Endodermal cell (in vitro differentiated cells): ENCODE results near the gene DCAF8L1. TPM values are rescaled to one million over a fixed set of nuclear protein-coding genes. Genes with fewer than 3 reads are reported as not detected.
"Not testable (repeated sequence)": the region's sequence is repeated elsewhere in the genome, so short reads cannot be mapped to it uniquely, and the experiment has no call there.

Experiments
- DNase-seq: peaks from one replicate; pipeline ENCODE4 v3.0.0-alpha.2; 2017
- H3K27ac ChIP-seq: 2 replicates; pipeline ENCODE4 v1.5.1; 2013; ENCODE audit warnings: mild to moderate bottlenecking, low read depth, low read length, moderate library complexity
- H3K27me3 ChIP-seq: 2 replicates; pipeline ENCODE4 v1.6.1; 2013; ENCODE audit warnings: mild to moderate bottlenecking, low read length, moderate library complexity; ENCODE audit not compliant: insufficient read depth, control insufficient read depth, poor library complexity, severe bottlenecking
- H3K36me3 ChIP-seq: 2 replicates; pipeline ENCODE4 v1.7.0; 2013; ENCODE audit warnings: mild to moderate bottlenecking, low read length, moderate library complexity; ENCODE audit not compliant: control insufficient read depth, insufficient read depth
- H3K4me1 ChIP-seq: one replicate; pipeline ENCODE4 v1.7.0; 2013; ENCODE audit warnings: low read length; ENCODE audit not compliant: control insufficient read depth, insufficient read depth
- H3K4me3 ChIP-seq: 2 replicates; pipeline ENCODE4 v1.5.1; 2013; ENCODE audit warnings: mild to moderate bottlenecking, low read length, moderate library complexity
- H3K9ac ChIP-seq: 2 replicates; pipeline ENCODE4 v1.6.1; 2013; ENCODE audit warnings: mild to moderate bottlenecking, low read length, moderate library complexity; ENCODE audit not compliant: poor library complexity, severe bottlenecking; ENCODE audit errors: extremely low read depth
- H3K9me3 ChIP-seq: 2 replicates; pipeline ENCODE4 v1.6.1; 2013; ENCODE audit warnings: mild to moderate bottlenecking, low read length, moderate library complexity; ENCODE audit not compliant: control insufficient read depth
- H3K27ac Mint-ChIP-seq: 2 replicates; pipeline ENCODE4 v1.8.0; 2020; ENCODE audit warnings: mixed read lengths
- H3K27me3 Mint-ChIP-seq: 2 replicates; pipeline ENCODE4 v1.8.0; 2021; ENCODE audit warnings: mild to moderate bottlenecking, mixed read lengths; ENCODE audit not compliant: insufficient read depth
- H3K36me3 Mint-ChIP-seq: 2 replicates; pipeline ENCODE4 v1.8.0; 2020; ENCODE audit warnings: low read depth, mixed read lengths
- H3K4me1 Mint-ChIP-seq: 2 replicates; pipeline ENCODE4 v1.8.0; 2020; ENCODE audit warnings: mixed read lengths
- H3K4me3 Mint-ChIP-seq: 2 replicates; pipeline ENCODE4 v1.8.0; 2020; ENCODE audit warnings: mild to moderate bottlenecking, moderate library complexity, mixed read lengths
- H3K9me3 Mint-ChIP-seq: 2 replicates; pipeline ENCODE4 v1.8.0; 2020; ENCODE audit warnings: mild to moderate bottlenecking, mixed read lengths
- WGBS, 2 experiments: methylation state at CpG; one replicate each; pipeline versions ENCODE4 v1.1.5 to v1.1.7; 2013; ENCODE audit warnings: missing lambda C conversion rate in 2 of 2, mixed read lengths in 1 of 2; ENCODE audit not compliant: insufficient coverage in 1 of 2, insufficient read length in 1 of 2; 5-methylcytosine and 5-hydroxymethylcytosine counted together
- total RNA-seq, 2 donors: library from RNA; stranded (reverse); fragmentation: NEBNext Ultra II Directional in 1 of 2; extraction: Animal tissue kit (Norgen Biotek cat#: 25700) in 1 of 2; gene quantifications; 2 replicates in 1 of 2; 3 replicates in 1 of 2; pipeline ENCODE4 v1.2.1, GENCODE V29; 2021
- TF ChIP-seq, protein P1 (sequence below): fragments of 200-600 bp; sonication (generic); conservative IDR thresholded peaks from 2 replicates; pipeline ENCODE4 v1.5.0; 2021; ENCODE audit warnings: antibody characterized with exemption, mild to moderate bottlenecking

Gene DCAF8L1
- total RNA-seq, 2 donors from 2014 or later = not detected

DNA sequence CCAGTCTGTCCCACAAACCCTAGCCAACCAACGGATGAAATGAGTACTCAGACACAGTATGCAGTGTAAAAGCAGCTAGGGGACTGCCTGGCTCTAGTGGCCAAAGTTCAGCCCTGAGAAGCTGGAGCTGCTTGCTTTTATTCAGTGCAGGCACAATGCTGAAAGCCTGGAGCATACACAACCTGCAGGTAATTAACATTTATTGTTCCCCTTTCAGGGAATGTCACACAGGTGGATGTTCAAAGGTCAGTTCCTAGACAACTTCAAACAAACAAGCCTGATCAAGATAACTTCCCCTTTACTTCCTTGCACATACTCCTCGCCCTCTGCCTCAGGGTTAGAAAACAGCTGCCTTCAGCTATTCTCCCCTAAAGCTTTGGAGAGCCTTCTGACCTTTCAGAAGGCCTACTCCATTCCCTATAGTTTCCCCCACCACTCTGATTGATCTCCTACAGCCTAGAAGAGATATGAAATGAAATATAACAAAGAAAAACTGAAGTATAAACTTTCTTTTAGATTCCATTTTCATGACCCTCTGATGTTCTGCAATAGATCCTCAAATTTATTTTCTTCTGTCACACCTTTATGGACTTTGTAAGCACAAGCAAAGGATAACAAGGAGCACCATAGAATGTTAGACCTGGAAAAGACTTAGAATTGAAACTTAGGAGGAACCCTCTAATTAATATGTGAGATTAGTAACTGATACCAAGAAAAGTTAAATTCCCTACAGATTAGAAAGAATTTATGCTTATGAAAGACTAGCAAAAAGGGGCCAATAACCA, 6.8 kb upstream of the DCAF8L1 start:
- Histone ChIP-seq H3K27me3 (no peaks in the 10 kb centered on the region), H3K27ac (no peak overlapping the region), H3K4me1 (no peaks in the 10 kb centered on the region), H3K36me3 (no peaks in the 10 kb centered on the region), H3K9ac (no peak overlapping the region), H3K4me3 (no peak overlapping the region), H3K9me3 (no peaks in the 10 kb centered on the region)
- no peaks in the 10 kb centered on the region for H3K36me3 Mint-ChIP-seq
- no peak overlapping the region for H3K4me3 Mint-ChIP-seq
- peaks cover 7% of the 10 kb centered on the region for H3K4me1 Mint-ChIP-seq
- H3K9me3 Mint-ChIP-seq = no peaks in the 10 kb centered on the region
- H3K27me3 Mint-ChIP-seq = no peaks in the 10 kb centered on the region
- no peak for DNase-seq
- H3K27ac Mint-ChIP-seq = no peak overlapping the region
- TF ChIP-seq, protein P1, sequence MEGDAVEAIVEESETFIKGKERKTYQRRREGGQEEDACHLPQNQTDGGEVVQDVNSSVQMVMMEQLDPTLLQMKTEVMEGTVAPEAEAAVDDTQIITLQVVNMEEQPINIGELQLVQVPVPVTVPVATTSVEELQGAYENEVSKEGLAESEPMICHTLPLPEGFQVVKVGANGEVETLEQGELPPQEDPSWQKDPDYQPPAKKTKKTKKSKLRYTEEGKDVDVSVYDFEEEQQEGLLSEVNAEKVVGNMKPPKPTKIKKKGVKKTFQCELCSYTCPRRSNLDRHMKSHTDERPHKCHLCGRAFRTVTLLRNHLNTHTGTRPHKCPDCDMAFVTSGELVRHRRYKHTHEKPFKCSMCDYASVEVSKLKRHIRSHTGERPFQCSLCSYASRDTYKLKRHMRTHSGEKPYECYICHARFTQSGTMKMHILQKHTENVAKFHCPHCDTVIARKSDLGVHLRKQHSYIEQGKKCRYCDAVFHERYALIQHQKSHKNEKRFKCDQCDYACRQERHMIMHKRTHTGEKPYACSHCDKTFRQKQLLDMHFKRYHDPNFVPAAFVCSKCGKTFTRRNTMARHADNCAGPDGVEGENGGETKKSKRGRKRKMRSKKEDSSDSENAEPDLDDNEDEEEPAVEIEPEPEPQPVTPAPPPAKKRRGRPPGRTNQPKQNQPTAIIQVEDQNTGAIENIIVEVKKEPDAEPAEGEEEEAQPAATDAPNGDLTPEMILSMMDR = no peak
- WGBS, 2 experiments = 57 to 82% methylated on average over 1 to 2 of the region's 2 CpGs

DNA sequence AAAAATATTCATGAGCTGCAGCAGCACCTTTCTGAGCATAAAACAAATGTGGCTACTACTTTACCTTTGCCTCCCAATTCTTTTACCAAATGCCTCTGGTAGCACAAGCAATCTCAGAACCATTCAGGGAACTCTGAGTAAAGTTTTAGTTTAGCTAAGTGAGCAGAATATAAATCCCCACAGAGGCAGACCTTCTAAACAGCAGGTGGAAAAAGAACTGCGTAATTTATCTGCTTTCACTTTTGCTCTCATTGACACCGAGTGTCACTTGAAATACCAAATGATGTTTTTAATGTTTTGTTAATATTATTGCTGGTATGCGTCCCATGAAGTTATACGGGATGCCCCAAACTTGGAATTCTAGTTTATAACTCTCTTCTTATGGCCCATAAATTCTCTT, 4.3 kb downstream of the DCAF8L1 start:
- not testable (repeated sequence) for H3K4me3 ChIP-seq, H3K9ac ChIP-seq, H3K36me3 Mint-ChIP-seq, H3K9me3 ChIP-seq, H3K36me3 ChIP-seq, DNase-seq, H3K4me3 Mint-ChIP-seq, H3K27ac ChIP-seq, H3K4me1 ChIP-seq, H3K4me1 Mint-ChIP-seq, H3K27ac Mint-ChIP-seq, H3K27me3 ChIP-seq, H3K27me3 Mint-ChIP-seq
- peaks cover 19% of the 10 kb centered on the region for H3K9me3 Mint-ChIP-seq
- WGBS, 2 experiments = 93% methylated on average over 4 of the region's 4 CpGs; no CpG with 5 or more reads in 1 of the 2 experiments

DNA sequence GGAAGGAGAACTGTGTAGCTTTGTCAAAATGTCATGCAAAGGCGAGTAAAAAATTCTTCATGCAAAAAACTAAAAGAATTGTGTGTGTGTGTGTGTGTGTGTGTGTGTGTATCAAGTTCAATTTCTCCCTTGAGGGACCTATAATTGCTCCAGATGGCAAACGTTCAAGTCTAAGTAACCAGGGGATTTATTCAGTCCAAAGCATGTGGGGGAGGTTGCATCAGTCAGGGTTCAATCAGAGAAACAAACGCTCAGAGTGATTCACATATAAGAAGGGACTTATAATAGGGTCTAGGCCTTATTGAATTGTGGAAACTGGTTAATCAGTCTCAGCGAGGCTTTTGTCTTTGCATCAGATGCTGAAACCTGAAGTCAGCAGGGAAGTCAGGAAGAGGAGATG, 5.0 kb downstream of the DCAF8L1 start:
- H3K9me3 ChIP-seq = no peaks in the 10 kb centered on the region
- Mint-ChIP-seq H3K27ac (no peak overlapping the region), H3K9me3 (peaks cover 15% of the 10 kb centered on the region), H3K36me3 (no peaks in the 10 kb centered on the region), H3K4me3 (no peak overlapping the region), H3K4me1 (no peaks in the 10 kb centered on the region), H3K27me3 (no peaks in the 10 kb centered on the region)
- TF ChIP-seq, protein P1 = no peak
- H3K4me1 ChIP-seq = no peaks in the 10 kb centered on the region
- H3K36me3 ChIP-seq = no peaks in the 10 kb centered on the region
- no peak overlapping the region for H3K9ac ChIP-seq
- H3K4me3 ChIP-seq = no peak overlapping the region
- no peaks in the 10 kb centered on the region for H3K27me3 ChIP-seq
- DNase-seq = no peak
- H3K27ac ChIP-seq = no peak overlapping the region
- 81 to 86% methylated on average over 1 to 4 of the region's 4 CpGs for WGBS, 2 experiments
